ENCODE measurements around the gene MALRD1.

- no peak for TF ChIP-seq CTCF (IDR thresholded peaks at IDR 0.05; ENCODE audit: insufficient read depth, low read depth, low read length)
- no peak for TF ChIP-seq EZH2 (IDR thresholded peaks at IDR 0.05; ENCODE audit: insufficient read depth, low read length)
Measured at GRCh38 chr10:19578571-19578970, 530.0 kb downstream of the MALRD1 start.
